Aortic smooth muscle cell (primary cell): ENCODE data around the gene XCR1. TPM values are rescaled to one million over a fixed set of nuclear protein-coding genes. Genes with fewer than 3 reads are reported as not detected.

Source experiments
- total RNA-seq: library from RNA; depleted of rRNA; stranded (reverse); fragments of >200 nt; gene quantifications from 2 replicates; pipeline ENCODE4 v1.2.3, GENCODE V29; 2014

XCR1 gene
- total RNA-seq: not detected in 2 replicates

GRCh38 chr3:46027021-46027705 is at the start of gene XCR1:
XCR1 (minus strand) TSS chr3:46027483; CDS start chr3:46021947, 5,536 bp downstream.

GRCh38 chr3:45995236-45996192 is 31.8 kb downstream of the XCR1 start, which contains the start of gene FYCO1:
FYCO1 (minus strand) TSS chr3:45995824; CDS start chr3:45984910, 10,914 bp downstream.

Other genes starting within 250 kb of the XCR1 start
- not detected in 2 replicates for gene SLC6A20, start 230.9 kb downstream of the XCR1 start, total RNA-seq
- gene LZTFL1, start 185.4 kb downstream of the XCR1 start, total RNA-seq: 12.3 and 15.2 TPM in 2 replicates
- gene CCR9, start 140.9 kb downstream of the XCR1 start, total RNA-seq: not detected in 2 replicates
- gene CXCR6, start 84.0 kb downstream of the XCR1 start, total RNA-seq: not detected in 2 replicates
- gene FYCO1, start 31.7 kb downstream of the XCR1 start, total RNA-seq: 36.7 and 55.2 TPM in 2 replicates
- under 0.01 and 0.13 TPM in 2 replicates for gene CCR1, start 180.8 kb upstream of the XCR1 start, total RNA-seq
- gene CCR3, start 215.0 kb upstream of the XCR1 start, total RNA-seq: not detected in 2 replicates